HG03565 (cell line): ENCODE measurements around the gene USP44.
"Not testable (repeated sequence)": the region's sequence is repeated elsewhere in the genome, so short reads cannot be mapped to it uniquely, and the experiment has no call there.

Experiments
- ATAC-seq: cut with Tn5 transposase; IDR thresholded peaks from one replicate; pipeline ENCODE4 v1.9.1; 2021; ENCODE audit warnings: mild to moderate bottlenecking, moderate library complexity; ENCODE audit not compliant: unreplicated experiment

The USP44 gene

GRCh38 chr12:95511977-95512376, 39.3 kb downstream of the USP44 start:
- ATAC-seq, result no peak

DNA sequence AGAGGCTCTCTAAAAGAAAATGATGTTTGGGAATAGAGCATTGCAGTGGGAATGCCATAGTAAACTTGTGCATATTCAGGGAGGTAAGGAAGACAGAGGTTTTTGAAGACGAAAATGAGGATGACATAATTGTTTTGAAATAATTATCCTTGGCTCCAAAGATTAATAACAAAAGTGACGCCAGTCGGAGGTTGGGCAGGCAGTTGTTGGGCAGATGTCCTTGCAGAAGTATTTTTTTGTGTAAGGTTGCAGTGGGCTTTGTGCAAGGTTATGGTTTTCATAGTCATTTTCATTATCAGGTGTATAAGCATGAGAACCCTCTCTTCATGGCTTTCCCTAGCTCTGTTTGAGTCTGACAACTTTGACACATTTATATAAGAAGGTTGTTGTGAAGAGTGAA, 42.0 kb downstream of the USP44 start:
- ATAC-seq, result no peak

GRCh38 chr12:95506707-95507523, 44.4 kb downstream of the USP44 start:
- no peak for ATAC-seq

DNA sequence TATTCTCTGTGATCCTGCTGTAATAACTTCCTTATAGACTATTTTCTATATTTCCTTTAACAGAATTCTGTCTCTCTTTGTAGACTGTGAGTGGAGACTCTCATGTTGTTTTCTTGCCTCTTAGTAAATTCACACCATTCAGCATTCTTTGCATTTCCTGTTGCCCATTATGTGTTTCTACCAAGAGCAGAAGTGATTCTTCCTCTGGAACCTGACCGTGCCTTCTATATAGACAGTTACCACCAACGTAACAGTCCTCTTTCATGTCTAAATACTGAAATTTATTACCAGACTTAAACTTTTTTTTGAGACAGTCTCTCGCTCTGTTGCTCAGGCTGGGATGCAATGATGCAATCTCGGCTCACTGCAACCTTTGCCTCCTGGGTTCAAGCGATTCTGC, 46.2 kb downstream of the USP44 start:
- ATAC-seq, result peak; percentile 93

DNA sequence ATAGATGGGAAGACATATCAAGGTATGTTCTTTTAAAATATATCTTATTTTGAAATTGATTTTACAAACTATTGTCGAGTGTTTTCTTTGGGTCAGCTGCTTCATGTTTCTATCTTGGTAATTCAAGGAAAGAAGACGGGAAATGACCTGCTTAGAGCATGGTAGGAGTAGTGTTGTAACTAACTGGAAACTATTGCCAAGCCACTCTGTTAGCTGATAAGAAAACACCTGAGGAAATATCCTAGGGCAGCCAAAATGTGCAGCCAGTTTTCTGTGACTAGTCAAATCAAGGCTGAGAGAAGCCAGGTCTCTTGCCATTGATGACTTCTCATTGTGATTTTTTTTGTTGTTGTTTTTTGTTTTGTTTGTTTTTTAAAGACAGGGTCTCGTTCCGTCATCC, 47.1 kb downstream of the USP44 start:
- no peak for ATAC-seq

DNA sequence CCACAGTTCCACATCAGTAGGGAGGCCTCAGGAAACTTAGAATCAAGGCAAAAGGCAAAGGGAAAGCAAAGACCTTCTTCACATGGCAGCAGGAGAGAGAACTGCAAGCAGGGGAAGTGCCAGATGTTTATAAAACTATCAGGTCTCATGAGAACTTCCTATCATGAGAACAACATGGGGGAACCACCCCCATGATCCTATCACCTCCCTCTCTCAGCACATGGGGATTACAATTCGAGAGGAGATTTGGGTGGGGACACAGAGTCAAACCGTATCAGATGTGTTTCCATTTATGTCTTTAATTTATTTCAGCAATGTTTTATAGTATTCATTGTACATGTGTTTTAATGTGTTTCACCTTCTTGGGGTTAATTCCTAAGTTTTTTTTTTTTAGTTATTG, 51.5 kb downstream of the USP44 start:
- no peak for ATAC-seq

- ATAC-seq, result no peak
Measured at GRCh38 chr12:95498968-95499367, 52.3 kb downstream of the USP44 start.

DNA sequence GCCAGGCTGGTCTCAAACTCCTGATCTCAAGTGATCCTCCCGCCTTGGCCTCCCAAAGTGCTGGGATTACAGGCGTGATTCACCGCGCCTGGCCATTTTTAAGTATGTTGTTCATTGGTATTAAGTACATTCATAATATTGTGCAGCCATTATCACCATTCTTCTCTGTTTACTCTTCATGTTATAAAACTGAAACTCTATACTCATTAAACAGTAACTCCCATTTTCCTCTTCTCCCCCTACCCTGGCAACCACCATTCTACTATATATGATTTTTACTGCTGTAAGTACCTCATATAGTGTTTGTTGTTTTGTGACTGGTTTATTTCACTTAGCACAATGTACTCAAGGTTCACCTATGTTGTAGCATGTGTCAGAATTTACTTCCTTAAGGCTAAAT, 54.2 kb downstream of the USP44 start:
- ATAC-seq, result no peak

GRCh38 chr12:95495433-95495832, 55.8 kb downstream of the USP44 start:
- no peak for ATAC-seq

DNA sequence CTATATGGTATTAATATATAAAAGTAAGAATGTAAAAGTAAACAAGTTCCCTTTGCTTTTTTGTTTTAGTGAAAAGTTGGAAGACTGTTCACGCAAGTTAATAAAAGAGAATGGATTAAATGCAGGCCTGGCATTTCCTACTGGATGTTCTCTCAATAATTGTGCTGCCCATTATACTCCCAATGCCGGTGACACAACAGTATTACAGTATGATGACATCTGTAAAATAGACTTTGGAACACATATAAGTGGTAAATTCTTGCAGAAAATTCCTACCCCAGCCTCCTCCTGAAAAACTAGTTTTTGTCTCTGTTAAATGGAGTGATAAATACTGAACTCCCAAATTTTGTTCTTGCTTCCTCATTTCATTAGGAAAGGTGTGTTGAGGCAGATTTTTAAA, 56.4 kb downstream of the USP44 start:
- no peak for ATAC-seq

DNA sequence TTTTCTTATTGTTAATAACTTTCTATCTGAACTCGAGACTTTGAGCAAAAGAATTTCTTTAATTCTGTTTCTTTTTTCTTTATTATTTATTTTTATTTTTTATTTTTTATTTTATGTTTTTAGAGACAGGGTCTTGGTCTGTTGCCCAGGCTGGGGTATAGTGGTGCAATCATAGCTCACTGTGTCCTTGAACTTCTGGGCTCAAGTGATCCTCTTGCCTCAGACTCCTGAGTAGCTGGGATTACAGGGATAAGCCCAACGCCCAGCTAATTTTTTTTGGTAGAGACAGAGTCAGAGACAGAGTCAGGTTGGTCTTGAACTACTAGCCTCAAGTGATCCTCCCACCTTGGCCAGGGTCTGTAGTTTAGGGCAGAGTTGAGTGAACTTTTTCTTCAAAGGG, 58.8 kb downstream of the USP44 start:
- ATAC-seq, result no peak

DNA sequence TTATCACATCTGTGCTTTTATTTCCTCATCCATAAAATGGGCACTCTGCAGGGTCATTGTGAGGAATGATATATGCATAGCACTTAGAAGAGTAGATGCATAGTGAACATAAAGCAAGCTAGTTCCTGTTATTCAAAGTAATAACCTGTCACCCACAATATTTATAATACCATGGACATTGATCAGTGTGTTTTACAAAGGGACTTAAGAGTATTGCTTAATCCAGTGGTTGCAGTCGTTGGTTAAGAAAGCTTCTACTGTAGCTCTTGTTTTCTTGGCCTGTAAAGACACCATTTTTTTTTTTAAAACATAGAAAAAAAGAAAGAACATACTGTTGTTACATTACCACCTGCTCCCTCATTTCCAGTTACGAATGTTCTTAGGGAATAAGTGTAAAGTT, 64.3 kb downstream of the USP44 start:
- no peak for ATAC-seq

DNA sequence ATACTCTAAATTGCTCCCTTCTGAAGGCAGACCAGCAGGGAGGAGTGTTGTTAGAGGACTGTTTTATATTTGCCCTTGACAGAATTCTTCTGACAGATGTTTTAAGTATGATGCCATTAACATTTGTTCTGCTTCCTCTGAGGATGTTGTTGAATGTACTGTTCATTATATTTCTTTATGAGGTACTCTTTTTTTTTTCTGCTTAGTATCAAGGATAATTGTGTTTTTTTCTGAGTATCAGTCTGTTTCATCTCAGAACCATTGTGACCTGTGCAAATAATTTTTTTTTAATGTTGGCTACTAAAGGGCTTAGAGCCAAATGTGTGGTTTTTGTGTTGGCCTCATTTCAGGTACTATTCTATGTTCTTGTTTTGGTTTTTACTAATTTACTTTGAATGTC, 66.8 kb downstream of the USP44 start:
- no peak for ATAC-seq

DNA sequence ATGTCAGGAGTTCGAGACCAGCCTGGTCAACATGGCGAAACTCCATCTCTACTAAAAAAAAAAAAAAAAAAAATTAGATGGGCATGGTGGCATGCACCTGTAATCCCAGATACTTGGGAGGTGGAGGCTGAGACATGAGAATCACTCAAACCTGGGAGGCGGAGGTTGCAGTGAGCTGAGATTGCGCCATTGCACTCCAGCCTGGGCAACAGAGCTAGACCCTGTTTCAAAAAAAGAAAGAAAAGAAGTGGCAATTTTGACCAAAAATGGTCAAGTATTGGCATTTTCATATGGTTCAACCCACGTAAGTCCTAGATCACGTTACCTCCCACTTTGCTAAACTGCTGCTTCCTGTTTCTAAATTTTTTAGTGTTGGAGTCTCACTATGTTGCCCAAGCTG, 68.7 kb downstream of the USP44 start:
- ATAC-seq, result not testable (repeated sequence)

- no peak for ATAC-seq
Measured at GRCh38 chr12:95481888-95482287, 69.4 kb downstream of the USP44 start.

GRCh38 chr12:95481072-95481471, 70.2 kb downstream of the USP44 start:
- ATAC-seq, result no peak

DNA sequence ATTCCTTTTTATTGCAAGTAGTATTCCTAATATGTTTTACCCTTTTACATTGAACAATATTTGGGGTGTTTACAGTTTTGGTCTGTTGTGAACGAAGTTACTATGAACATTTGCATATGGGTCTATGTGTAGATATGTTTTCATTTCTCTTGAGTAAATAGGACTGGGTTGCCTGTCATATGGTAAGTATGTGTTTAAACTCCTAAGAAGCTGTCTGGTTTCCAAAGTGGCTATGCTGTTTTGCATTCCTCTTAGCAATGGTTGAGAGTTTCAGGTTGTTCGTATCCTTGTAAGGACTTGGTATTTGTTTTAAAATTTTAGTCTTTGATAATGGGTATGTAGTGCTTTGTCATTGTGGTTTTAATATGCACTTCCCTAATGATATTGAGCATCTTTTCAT, 71.0 kb downstream of the USP44 start:
- ATAC-seq, result no peak

DNA sequence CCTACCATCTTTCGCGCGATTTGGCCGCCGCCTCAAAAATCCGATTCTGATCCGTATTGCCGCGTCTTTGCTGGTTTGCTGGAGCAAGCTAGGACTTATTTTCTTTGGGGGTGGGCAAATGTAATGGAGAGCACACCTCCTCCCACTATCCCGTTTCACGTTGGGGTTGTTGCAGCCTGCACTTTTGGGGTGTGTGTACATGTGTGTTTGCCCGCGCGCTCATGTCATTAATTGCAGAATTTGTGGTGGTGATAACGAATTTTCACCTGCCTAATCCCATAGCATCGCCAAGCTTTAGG, 76.7 kb downstream of the USP44 start:
- ATAC-seq, result no peak

- ATAC-seq, result peak; percentile 93
Measured at GRCh38 chr12:95473884-95474659, 77.2 kb downstream of the USP44 start, which contains the start of gene METAP2. TSS of gene METAP2 (plus strand) at chr12:95474152. CDS start at chr12:95474180, 28 bp downstream.

DNA sequence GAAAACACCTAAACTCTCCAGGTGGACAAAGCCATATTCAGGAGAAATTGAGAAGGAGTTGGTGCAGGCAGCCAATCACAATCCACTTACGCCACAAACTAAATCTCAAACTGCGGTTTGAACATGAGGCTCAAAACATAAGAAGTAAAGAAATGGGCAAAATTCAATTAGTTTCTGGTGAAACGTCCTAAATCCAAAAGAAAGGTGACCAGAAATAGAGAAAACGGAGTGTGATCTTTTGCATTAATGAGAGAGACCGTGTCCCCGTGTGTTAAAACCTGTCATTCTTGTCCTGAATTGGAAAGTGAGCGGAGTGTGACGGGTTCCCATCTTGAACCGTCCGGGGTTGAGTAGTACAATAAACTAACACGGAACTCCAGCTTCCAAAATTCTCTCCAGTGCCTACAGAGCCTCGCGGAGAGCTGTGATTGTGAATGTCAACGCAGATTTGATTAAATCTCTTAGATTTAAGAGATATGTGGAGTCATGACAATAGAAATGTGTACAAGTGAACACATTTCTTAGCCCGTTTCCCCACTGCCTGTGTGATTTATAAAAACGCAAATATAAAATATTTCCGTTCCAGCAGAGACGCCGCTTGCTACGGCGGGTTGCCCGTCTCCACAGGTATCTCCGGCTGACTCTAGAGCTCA, 77.9 kb downstream of the USP44 start:
- peak; percentile 16 for ATAC-seq

DNA sequence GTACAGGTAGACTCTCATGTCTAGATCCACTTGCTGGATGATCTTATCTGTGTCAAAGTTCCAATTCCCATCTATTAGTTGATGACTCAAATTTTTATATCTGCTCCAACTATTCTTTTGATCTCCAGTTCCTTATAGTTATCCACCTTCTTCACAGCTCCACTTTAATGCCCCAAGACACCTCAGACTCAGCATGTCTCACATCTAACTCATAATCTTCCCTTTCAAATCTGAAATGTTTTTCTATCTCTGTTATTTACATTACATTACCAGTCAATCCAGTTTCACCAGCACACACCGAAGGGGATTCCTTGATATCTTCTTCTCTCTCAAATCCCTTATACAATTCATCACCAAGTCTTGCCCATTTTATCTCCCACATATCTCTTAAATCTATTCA, 81.0 kb downstream of the USP44 start:
- ATAC-seq, result no peak
